ENCODE measurements around the gene PARD3. TPM values are rescaled to one million over a fixed set of nuclear protein-coding genes. Genes with fewer than 3 reads are reported as not detected.

The PARD3 gene
- total and polyA plus RNA-seq, 10 of the 15 experiments (the other 5 are each of a cell fraction or from before 2014, with no cell fraction given) = 2.6 to 43.1 (median 13.9) TPM

GRCh38 chr10:34513636-34514035 lies 301.5 kb downstream of the PARD3 start (continued):
- TF ChIP-seq ZBTB4 (CRISPR knock-in tag; IDR thresholded peaks at IDR 0.05) (no peak), ZNF274 (IDR thresholded peaks at IDR 0.05; ENCODE audit: insufficient read depth, insufficient read length) (no peak), BCLAF1 (IDR thresholded peaks at IDR 0.05) (no peak)

GRCh38 chr10:34507217-34507616 lies 307.9 kb downstream of the PARD3 start:
- intact Hi-C loops (cut with micrococcal nuclease; ENCODE audit: unreplicated experiment) (no loop called here), in situ Hi-C loops (cut with MboI) (no loop called here)
- Histone ChIP-seq H3K4me3 (no peak overlapping the region), H3K79me2 (ENCODE audit: control insufficient read depth, insufficient read depth, low read length) (no peaks in the 10 kb centered on the region), H3K27me3 (replicated peaks in 1 of 2; ENCODE audit: control insufficient read depth in 2 of 2, insufficient read depth in 2 of 2, low read length in 1 of 2) (no peaks in the 10 kb centered on the region), H4K20me1 (ENCODE audit: control insufficient read depth, insufficient read depth) (no peaks in the 10 kb centered on the region), H2AFZ (ENCODE audit: control insufficient read depth, low read depth, low read length) (no peak overlapping the region), H3K27ac (ENCODE audit: control insufficient read depth, insufficient read depth) (no peak overlapping the region), H3K9ac (ENCODE audit: control insufficient read depth, insufficient read depth, low read length) (no peak overlapping the region), H3K36me3 (ENCODE audit: control insufficient read depth in 2 of 2, insufficient read depth in 2 of 2, low read length in 1 of 2) (no peaks in the 10 kb centered on the region), H3K4me2 (ENCODE audit: control insufficient read depth, insufficient read depth) (no peak overlapping the region), H3K4me1 (ENCODE audit: control insufficient read depth, insufficient read depth, low read length) (no peaks in the 10 kb centered on the region), H3K9me3 (replicated peaks; ENCODE audit: control insufficient read depth, insufficient read depth, low read length) (no peaks in the 10 kb centered on the region)
- FAIRE-seq (no peak), ATAC-seq (no peak), DNase-seq (ENCODE audit: low read depth, low spot score) (no peak)
- RAD21 ChIA-PET (ENCODE audit: unreplicated experiment) = interaction anchor here (0.7 kb wide), 1 partner anchor 118 kb away, joined by 3 read pairs; no protein-coding TSS in a partner anchor
- CTCF ChIA-PET = interaction anchor here (0.7 to 1.3 kb wide), 4 partner anchors 9 to 131 kb away, joined by 3 to 4 read pairs (median 3); no protein-coding TSS in a partner anchor
- POLR2A ChIA-PET = interaction anchor here (0.7 kb wide), 1 partner anchor 1319 kb away, joined by 4 read pairs; no protein-coding TSS in a partner anchor
- no TSS peak for BruUV-seq (replicated peaks)
- WGBS (ENCODE audit: insufficient coverage, insufficient replicate concordance, low lambda C conversion rate, missing lambda C conversion rate) = 33% methylated on average over 3 of the region's 3 CpGs
- SMC1A ChIA-PET (ENCODE audit: uncharacterized antibody, unreplicated experiment) = interaction anchor here (0.6 to 3.0 kb wide), 4 partner anchors 9 to 148 kb away, joined by 3 to 10 read pairs (median 4); no protein-coding TSS in a partner anchor
- TF ChIP-seq WRNIP1 (IDR thresholded peaks at IDR 0.05; ENCODE audit: borderline replicate concordance, low read depth, low read length) = no peak
- no peak for TF ChIP-seq GABPA (IDR thresholded peaks at IDR 0.05; ENCODE audit: low read depth)
- no peak for TF ChIP-seq MTA2 (IDR thresholded peaks at IDR 0.05; ENCODE audit: low read depth)
- no peak for TF ChIP-seq NR2C1 (IDR thresholded peaks at IDR 0.05)
- no peak for TF ChIP-seq RELA (IDR thresholded peaks at IDR 0.05; ENCODE audit: borderline replicate concordance, partially characterized antibody)
- no peak for TF ChIP-seq CUX1 (IDR thresholded peaks at IDR 0.05; ENCODE audit: insufficient replicate concordance, low read depth, low read length)
- TF ChIP-seq JUNB (IDR thresholded peaks at IDR 0.05) = no peak
- no peak for TF ChIP-seq SMAD5 (IDR thresholded peaks at IDR 0.05; ENCODE audit: low read depth)
- TF ChIP-seq NRF1 (conservative IDR thresholded peaks at IDR 0.05; ENCODE audit: low read depth, low read length) = no peak

All from GM12878 (cell line).